Mammary epithelial cell (primary cell): ENCODE results near the gene CXCL11.

Experiments
- CTCF ChIP-seq, 2 donors: IDR thresholded peaks in 1 of 2; conservative IDR thresholded peaks in 1 of 2; 2 replicates each; pipeline ENCODE4 v1.5.1; 2011 to 2012; ENCODE audit warnings: inconsistent platforms in 2 of 2, low read length in 2 of 2, mild to moderate bottlenecking in 2 of 2, control low read depth in 1 of 2, low read depth in 1 of 2; ENCODE audit not compliant: insufficient read depth in 1 of 2; ENCODE audit errors: extremely low read depth in 1 of 2
- EZH2 ChIP-seq: IDR thresholded peaks from 2 replicates; pipeline ENCODE4 v1.6.1; 2012; ENCODE audit warnings: low read length, inconsistent platforms, borderline replicate concordance

DNA sequence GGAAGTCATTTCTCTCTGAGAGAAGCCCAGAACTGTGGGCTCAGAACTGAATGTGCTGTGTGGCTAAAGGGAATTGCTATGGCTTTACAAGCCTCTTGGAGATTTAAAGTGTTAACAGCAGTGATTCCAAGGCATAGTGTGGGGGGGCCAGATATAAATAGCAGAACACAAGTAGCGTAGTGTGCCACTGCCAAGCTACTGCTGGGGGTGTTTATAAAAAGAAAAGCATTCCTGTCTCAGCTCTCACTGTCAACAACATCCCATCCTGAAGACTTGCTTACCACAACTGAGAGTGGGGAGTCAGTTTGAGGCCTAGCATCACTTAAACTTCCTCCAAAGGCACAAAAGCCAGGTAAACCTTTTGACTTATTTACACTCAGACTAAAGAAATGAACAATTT, 38.6 kb upstream of the CXCL11 start, which contains the start of gene ART3:
- TF ChIP-seq CTCF (conservative IDR thresholded peaks at IDR 0.05 in 1 of 2, IDR thresholded peaks at IDR 0.05 in 1 of 2; ENCODE audit: extremely low read depth in 1 of 2, insufficient read depth in 1 of 2, low read depth in 1 of 2, low read length in 2 of 2) = no peak
- TF ChIP-seq EZH2 = no peak
